ENCODE data around the gene GATA3. TPM values are rescaled to one million over a fixed set of nuclear protein-coding genes. Genes with fewer than 3 reads are reported as not detected.

The GATA3 gene
- total and polyA plus RNA-seq, 12 donors = 1.1 to 3.2 (median 1.4) TPM

DNA sequence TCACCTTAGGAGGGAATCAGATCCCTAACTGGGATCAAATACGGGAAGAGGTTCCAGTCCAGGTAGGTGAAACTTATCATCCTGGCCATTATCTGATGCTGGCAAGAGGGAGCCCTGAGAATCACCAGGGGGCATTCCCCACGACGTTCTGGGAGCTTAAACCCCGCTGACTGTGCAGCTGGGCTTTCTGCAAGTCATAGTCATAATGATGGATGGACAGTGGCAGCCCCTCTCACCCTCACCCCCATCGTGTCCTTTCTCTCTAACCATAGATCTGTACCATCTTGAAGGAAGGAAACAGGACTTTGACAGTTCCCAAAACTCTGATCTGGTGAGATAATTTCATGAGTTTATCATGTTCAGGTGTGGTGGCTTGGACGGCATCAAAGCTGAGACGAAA is 50.2 kb downstream of the GATA3 start:
- H3K27me3 ChIP-seq = peaks cover 0 to 30% (median 21%) of the 10 kb centered on the region in 7 donors

GRCh38 chr10:8105932-8106331 is 51.4 kb downstream of the GATA3 start:
- DNase-seq (no peak), ATAC-seq (no peak)
- no peak overlapping the region for H3K27ac ChIP-seq
- no peaks in the 10 kb centered on the region for H3K4me1 ChIP-seq
- TF ChIP-seq, protein P1, sequence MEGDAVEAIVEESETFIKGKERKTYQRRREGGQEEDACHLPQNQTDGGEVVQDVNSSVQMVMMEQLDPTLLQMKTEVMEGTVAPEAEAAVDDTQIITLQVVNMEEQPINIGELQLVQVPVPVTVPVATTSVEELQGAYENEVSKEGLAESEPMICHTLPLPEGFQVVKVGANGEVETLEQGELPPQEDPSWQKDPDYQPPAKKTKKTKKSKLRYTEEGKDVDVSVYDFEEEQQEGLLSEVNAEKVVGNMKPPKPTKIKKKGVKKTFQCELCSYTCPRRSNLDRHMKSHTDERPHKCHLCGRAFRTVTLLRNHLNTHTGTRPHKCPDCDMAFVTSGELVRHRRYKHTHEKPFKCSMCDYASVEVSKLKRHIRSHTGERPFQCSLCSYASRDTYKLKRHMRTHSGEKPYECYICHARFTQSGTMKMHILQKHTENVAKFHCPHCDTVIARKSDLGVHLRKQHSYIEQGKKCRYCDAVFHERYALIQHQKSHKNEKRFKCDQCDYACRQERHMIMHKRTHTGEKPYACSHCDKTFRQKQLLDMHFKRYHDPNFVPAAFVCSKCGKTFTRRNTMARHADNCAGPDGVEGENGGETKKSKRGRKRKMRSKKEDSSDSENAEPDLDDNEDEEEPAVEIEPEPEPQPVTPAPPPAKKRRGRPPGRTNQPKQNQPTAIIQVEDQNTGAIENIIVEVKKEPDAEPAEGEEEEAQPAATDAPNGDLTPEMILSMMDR (IDR thresholded peaks at IDR 0.05) = no peak
- H3K9me3 ChIP-seq = no peaks in the 10 kb centered on the region
- 90 to 95% methylated on average over 2 of the region's 2 CpGs for WGBS, 2 donors
- H3K27me3 ChIP-seq = peaks cover 0 to 30% (median 21%) of the 10 kb centered on the region in 7 donors
- H3K36me3 ChIP-seq = no peaks in the 10 kb centered on the region
- intact Hi-C loops (cut with DNase I) = no loop called here
- H3K4me3 ChIP-seq = no peak overlapping the region

More for the DNA sequence above, 50.2 kb downstream of the GATA3 start:
- intact Hi-C loops (cut with DNase I) = no loop called here
- no peaks in the 10 kb centered on the region for H3K36me3 ChIP-seq
- DNase-seq (no peak), ATAC-seq (no peak)
- no peaks in the 10 kb centered on the region for H3K9me3 ChIP-seq
- no peak overlapping the region for H3K27ac ChIP-seq
- 53 to 61% methylated on average over 7 of the region's 7 CpGs for WGBS, 2 donors
- H3K4me3 ChIP-seq = no peak overlapping the region
- no peaks in the 10 kb centered on the region for H3K4me1 ChIP-seq
- TF ChIP-seq, protein P1 (IDR thresholded peaks at IDR 0.05) = no peak

GRCh38 chr10:8112230-8112905 is 57.9 kb downstream of the GATA3 start:
- DNase-seq (no peak), ATAC-seq (no peak)
- Histone ChIP-seq H3K9me3 (no peaks in the 10 kb centered on the region), H3K27ac (no peak overlapping the region), H3K4me3 (no peak overlapping the region), H3K27me3 (peaks cover 0 to 12% (median 0%) of the 10 kb centered on the region in 7 donors), H3K36me3 (no peaks in the 10 kb centered on the region), H3K4me1 (no peaks in the 10 kb centered on the region)
- 84 to 90% methylated on average over 13 of the region's 13 CpGs for WGBS, 2 donors
- TF ChIP-seq, protein P1 (IDR thresholded peaks at IDR 0.05) = no peak
- intact Hi-C loops (cut with DNase I) = no loop called here

- H3K4me1 ChIP-seq = no peaks in the 10 kb centered on the region
- H3K9me3 ChIP-seq = no peaks in the 10 kb centered on the region
- H3K4me3 ChIP-seq = no peak overlapping the region
- H3K27me3 ChIP-seq = peaks cover 0 to 12% (median 0%) of the 10 kb centered on the region in 7 donors
- WGBS, 2 donors = 73 to 88% methylated on average over 4 of the region's 4 CpGs
- no peak for ATAC-seq
- no peak overlapping the region for H3K27ac ChIP-seq
- TF ChIP-seq, protein P1 (IDR thresholded peaks at IDR 0.05) = no peak
- no peaks in the 10 kb centered on the region for H3K36me3 ChIP-seq
- no peak for DNase-seq
- intact Hi-C loops (cut with DNase I) = no loop called here
These were observed 58.5 kb downstream of the GATA3 start for GRCh38 chr10:8112942-8113442.
